ENCODE results near the gene HECW1. TPM values are rescaled to one million over a fixed set of nuclear protein-coding genes. Genes with fewer than 3 reads are reported as not detected.

HECW1 gene
- total and polyA plus RNA-seq, 2 of the 8 experiments (the other 6 are each of a cell fraction or from before 2014, with no cell fraction given) = 2.9 to 12.7 TPM

- no peaks in the 10 kb centered on the region for H3K9me3 ChIP-seq (ENCODE audit: insufficient read depth in 2 of 2, low read depth in 1 of 2, low read length in 1 of 2)
- H2BK5ac ChIP-seq (ENCODE audit: low read depth, low read length) = no peak overlapping the region
- ChIA-PET CTCF (ENCODE audit: partially characterized antibody) (interaction anchor here (0.8 to 5.6 kb wide), 8 partner anchors 9 to 190 kb away, joined by 3 to 40 read pairs (median 3); no protein-coding TSS in a partner anchor), POLR2A (ENCODE audit: partially characterized antibody) (interaction anchor here (1.5 kb wide), 1 partner anchor 43 kb away, joined by 3 read pairs; no protein-coding TSS in a partner anchor)
- H3K79me1 ChIP-seq (ENCODE audit: low read depth, low read length) = no peaks in the 10 kb centered on the region
- WGBS, 2 experiments (ENCODE audit: extremely low coverage in 1 of 2, insufficient coverage in 1 of 2, insufficient read length in 1 of 2, insufficient replicate concordance in 2 of 2, low coverage in 1 of 2, low lambda C conversion rate in 2 of 2, missing lambda C conversion rate in 1 of 2) = 87% methylated on average over 9 of the region's 9 CpGs; no CpG with 5 or more reads in 1 of the 2 experiments
- H3K4ac ChIP-seq (replicated peaks; ENCODE audit: insufficient read length, low read depth, low read length) = no peak overlapping the region
- H4K20me1 ChIP-seq (replicated peaks in 1 of 2; ENCODE audit: control insufficient read depth in 1 of 2, insufficient read depth in 2 of 2, low read length in 2 of 2) = no peaks in the 10 kb centered on the region
- H3K27me3 ChIP-seq (replicated peaks in 1 of 4; ENCODE audit: control insufficient read depth in 3 of 4, extremely low read depth in 1 of 4, insufficient read depth in 3 of 4, low read length in 3 of 4) = no peaks in the 10 kb centered on the region
- H2BK120ac ChIP-seq (replicated peaks; ENCODE audit: low read depth, low read length) = no peak overlapping the region
- no peak overlapping the region for H4K8ac ChIP-seq (ENCODE audit: extremely low read depth, insufficient read depth, low read length)
- H3K79me2 ChIP-seq (ENCODE audit: control insufficient read depth in 1 of 2, insufficient read depth in 2 of 2, low read length in 2 of 2) = no peaks in the 10 kb centered on the region
- H3K27ac ChIP-seq (ENCODE audit: low read depth, low read length) = no peak overlapping the region
- DNase-seq (ENCODE audit: low read depth in 1 of 2, low spot score in 2 of 2) = no peak
- H4K91ac ChIP-seq (replicated peaks; ENCODE audit: insufficient read length, low read length) = no peak overlapping the region
- H3K23me2 ChIP-seq (ENCODE audit: low read depth, low read length) = no peaks in the 10 kb centered on the region; the same call in 1 of the 2 replicates
- no peak for FAIRE-seq
- H3K36me3 ChIP-seq (ENCODE audit: control insufficient read depth in 2 of 4, insufficient read depth in 4 of 4, low read length in 3 of 4) = no peaks in the 10 kb centered on the region
- H3K9ac ChIP-seq (replicated peaks in 1 of 4; ENCODE audit: extremely low read depth in 1 of 4, low read depth in 3 of 4, low read length in 3 of 4) = no peak overlapping the region
- no peak overlapping the region for H3K4me2 ChIP-seq (ENCODE audit: insufficient read depth in 1 of 2, low read depth in 2 of 2, low read length in 2 of 2)
- no peak overlapping the region for H3K56ac ChIP-seq (replicated peaks; ENCODE audit: insufficient read length, low read depth, low read length)
- H3K4me3 ChIP-seq (ENCODE audit: extremely low read depth in 1 of 4, insufficient read depth in 2 of 4, low read depth in 3 of 4, low read length in 4 of 4) = no peak overlapping the region
- H2BK15ac ChIP-seq (ENCODE audit: low read length) = no peak overlapping the region
- H3K23ac ChIP-seq (ENCODE audit: insufficient read length) = no peak overlapping the region
- H2AK5ac ChIP-seq (ENCODE audit: low read depth, low read length) = no peak overlapping the region
- H3K18ac ChIP-seq (ENCODE audit: extremely low read depth, low read length) = no peak overlapping the region
- H2BK12ac ChIP-seq (ENCODE audit: low read depth, low read length) = no peak overlapping the region
- no peak overlapping the region for H3K14ac ChIP-seq (ENCODE audit: insufficient read length)
- no peak overlapping the region for H2BK20ac ChIP-seq (ENCODE audit: low read length)
- H2AFZ ChIP-seq (ENCODE audit: low read length) = no peak overlapping the region
- H4K5ac ChIP-seq (ENCODE audit: insufficient read length, low read depth, low read length) = no peak overlapping the region
- peaks cover 0 to 4% (median 2%) of the 10 kb centered on the region in 4 experiments; a peak in 3 of 7 replicates for H3K4me1 ChIP-seq (replicated peaks in 1 of 4; ENCODE audit: control insufficient read depth in 3 of 4, insufficient read depth in 4 of 4, low read length in 3 of 4)
- TF ChIP-seq RXRA (IDR thresholded peaks at IDR 0.05; ENCODE audit: insufficient read depth, low read depth, low read length) (no peak), HDAC2 (IDR thresholded peaks at IDR 0.05; ENCODE audit: borderline replicate concordance in 1 of 2, low read depth in 2 of 2, low read length in 2 of 2) (no peak), CBX5 (IDR thresholded peaks at IDR 0.05; ENCODE audit: low read depth, low read length) (no peak), GABPA (IDR thresholded peaks at IDR 0.05; ENCODE audit: borderline replicate concordance, insufficient read depth, low read length) (no peak), MAFK (IDR thresholded peaks at IDR 0.05; ENCODE audit: low read depth, low read length) (no peak), CHD2 (IDR thresholded peaks at IDR 0.05; ENCODE audit: low read length) (no peak), KDM5A (IDR thresholded peaks at IDR 0.05; ENCODE audit: low read length) (no peak), CREB1 (IDR thresholded peaks at IDR 0.05) (no peak), SIX5 (IDR thresholded peaks at IDR 0.05; ENCODE audit: low read depth, low read length) (no peak), YY1 (IDR thresholded peaks at IDR 0.05; ENCODE audit: low read depth, low read length) (no peak), SP1 (IDR thresholded peaks at IDR 0.05; ENCODE audit: low read depth, low read length) (no peak), EZH2 (IDR thresholded peaks at IDR 0.05; ENCODE audit: low read depth, low read length, severe bottlenecking) (no peak), CBX8 (IDR thresholded peaks at IDR 0.05; ENCODE audit: borderline replicate concordance, low read depth, low read length) (no peak)
- TF ChIP-seq, protein P1, sequence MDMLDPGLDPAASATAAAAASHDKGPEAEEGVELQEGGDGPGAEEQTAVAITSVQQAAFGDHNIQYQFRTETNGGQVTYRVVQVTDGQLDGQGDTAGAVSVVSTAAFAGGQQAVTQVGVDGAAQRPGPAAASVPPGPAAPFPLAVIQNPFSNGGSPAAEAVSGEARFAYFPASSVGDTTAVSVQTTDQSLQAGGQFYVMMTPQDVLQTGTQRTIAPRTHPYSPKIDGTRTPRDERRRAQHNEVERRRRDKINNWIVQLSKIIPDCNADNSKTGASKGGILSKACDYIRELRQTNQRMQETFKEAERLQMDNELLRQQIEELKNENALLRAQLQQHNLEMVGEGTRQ (IDR thresholded peaks at IDR 0.05; ENCODE audit: low read length) = no peak
Observed at GRCh38 chr7:43249823-43250145, 137.3 kb downstream of the HECW1 start.

All from H1 (cell line).